ENCODE measurements around the gene SHC4.

Gene SHC4

DNA sequence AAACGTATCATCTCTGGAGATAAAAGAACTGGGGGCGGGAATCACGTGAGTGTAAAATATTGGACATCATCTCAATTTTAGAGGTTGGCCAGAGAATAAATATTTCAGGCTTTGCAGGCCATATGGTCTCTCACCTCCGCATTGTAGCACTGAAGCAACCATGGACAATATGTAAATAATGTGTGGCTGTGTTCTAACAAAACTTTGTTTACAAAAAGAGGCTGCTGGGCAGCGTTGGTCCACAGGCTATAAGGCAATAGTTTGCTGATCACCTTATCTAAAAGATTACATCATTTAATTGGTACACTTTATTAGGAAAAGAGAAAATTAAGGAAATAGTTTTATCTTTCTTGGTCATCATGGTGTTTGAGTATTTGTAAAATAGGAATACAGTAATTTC, 22.5 kb upstream of the SHC4 start:
- DNase-seq (ENCODE audit: low spot score): no peak

DNA sequence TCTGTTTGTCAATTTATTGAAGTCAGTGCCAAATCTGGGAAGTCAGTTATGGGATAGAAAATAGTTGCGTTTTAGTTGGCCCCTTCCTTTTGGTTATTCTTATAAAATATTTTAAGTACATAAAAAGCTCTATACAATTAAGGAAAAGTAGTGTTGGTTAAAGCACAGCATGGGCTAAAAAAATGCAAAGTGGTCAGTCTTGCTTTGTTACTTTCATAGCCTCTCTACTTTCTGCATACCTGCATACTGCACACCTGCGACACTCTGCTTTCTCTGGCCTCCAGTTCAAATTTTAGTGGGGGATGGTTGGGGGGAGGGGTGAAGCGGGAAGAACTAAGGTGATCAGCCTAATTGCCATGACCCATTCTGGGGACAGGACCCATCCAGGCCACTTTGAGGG, 21.8 kb upstream of the SHC4 start:
- no peak overlapping the region for H3K23ac ChIP-seq (ENCODE audit: low read depth, low read length, poor library complexity)
- peaks cover 0 to 27% of the 10 kb centered on the region in 2 donors for H3K36me3 ChIP-seq (replicated peaks in 1 of 2; ENCODE audit: control insufficient read depth in 2 of 2, insufficient read depth in 2 of 2, low read length in 2 of 2)
- no peak overlapping the region for H4K91ac ChIP-seq (ENCODE audit: low read depth, low read length, poor library complexity)
- H3K27ac ChIP-seq (replicated peaks; ENCODE audit: low read length): no peak overlapping the region
- H2BK12ac ChIP-seq (ENCODE audit: low read length): no peak overlapping the region
- WGBS, 2 donors (ENCODE audit: extremely low coverage in 2 of 2, insufficient read length in 2 of 2, insufficient replicate concordance in 1 of 2): no CpG with 5 or more reads among the region's 3 CpGs
- H2AFZ ChIP-seq (ENCODE audit: low read length): no peak overlapping the region
- no peak overlapping the region for H2BK120ac ChIP-seq (ENCODE audit: low read depth, low read length)
- H3K9me3 ChIP-seq (replicated peaks in 1 of 2; ENCODE audit: control insufficient read depth in 2 of 2, insufficient read depth in 1 of 2, low read depth in 1 of 2, low read length in 2 of 2): no peaks in the 10 kb centered on the region
- no peaks in the 10 kb centered on the region for H3K27me3 ChIP-seq (ENCODE audit: control insufficient read depth in 3 of 3, insufficient read depth in 3 of 3, low read depth in 1 of 3, low read length in 3 of 3)
- H3K4me2 ChIP-seq (ENCODE audit: insufficient read depth, low read length, poor library complexity, severe bottlenecking): no peak overlapping the region
- peaks cover 0 to 2% of the 10 kb centered on the region in 2 donors for H3K4me1 ChIP-seq (ENCODE audit: control insufficient read depth in 2 of 2, insufficient read depth in 1 of 2, low read depth in 1 of 2, low read length in 2 of 2)
- no peak overlapping the region for H2AK5ac ChIP-seq (ENCODE audit: low read depth, low read length)
- no peaks in the 10 kb centered on the region for H3K79me1 ChIP-seq (ENCODE audit: low read depth, low read length)
- H2BK15ac ChIP-seq (ENCODE audit: low read length): no peak overlapping the region
- H4K8ac ChIP-seq (ENCODE audit: low read depth, low read length): no peak overlapping the region
- no peak overlapping the region for H2BK5ac ChIP-seq (ENCODE audit: low read length)
- H3K4me3 ChIP-seq (ENCODE audit: low read length in 2 of 2): no peak overlapping the region
- no peak overlapping the region for H3K18ac ChIP-seq (ENCODE audit: low read length)
- H3K9ac ChIP-seq (ENCODE audit: low read depth, low read length, poor library complexity): no peak overlapping the region
- DNase-seq (ENCODE audit: low spot score): no peak
- no peak overlapping the region for H3K4ac ChIP-seq (ENCODE audit: low read length)
- H3K14ac ChIP-seq (ENCODE audit: low read length): no peak overlapping the region

More for the DNA sequence above, 22.5 kb upstream of the SHC4 start:
- Histone ChIP-seq H3K27ac (replicated peaks; ENCODE audit: low read length) (no peak overlapping the region), H3K36me3 (replicated peaks in 1 of 2; ENCODE audit: control insufficient read depth in 2 of 2, insufficient read depth in 2 of 2, low read length in 2 of 2) (peaks cover 0 to 33% of the 10 kb centered on the region in 2 donors), H3K27me3 (ENCODE audit: control insufficient read depth in 3 of 3, insufficient read depth in 3 of 3, low read depth in 1 of 3, low read length in 3 of 3) (no peaks in the 10 kb centered on the region), H3K23ac (ENCODE audit: low read depth, low read length, poor library complexity) (no peak overlapping the region), H3K4me3 (ENCODE audit: low read length in 2 of 2) (no peak overlapping the region), H2AK5ac (ENCODE audit: low read depth, low read length) (no peak overlapping the region), H3K79me1 (ENCODE audit: low read depth, low read length) (no peaks in the 10 kb centered on the region), H2BK120ac (ENCODE audit: low read depth, low read length) (no peak overlapping the region), H3K4me1 (ENCODE audit: control insufficient read depth in 2 of 2, insufficient read depth in 1 of 2, low read depth in 1 of 2, low read length in 2 of 2) (peaks cover 0 to 2% of the 10 kb centered on the region in 2 donors), H3K4me2 (ENCODE audit: insufficient read depth, low read length, poor library complexity, severe bottlenecking) (no peak overlapping the region), H2BK5ac (ENCODE audit: low read length) (no peak overlapping the region), H2AFZ (ENCODE audit: low read length) (no peak overlapping the region), H3K18ac (ENCODE audit: low read length) (no peak overlapping the region), H2BK15ac (ENCODE audit: low read length) (no peak overlapping the region), H3K4ac (ENCODE audit: low read length) (no peak overlapping the region), H3K14ac (ENCODE audit: low read length) (no peak overlapping the region), H2BK12ac (ENCODE audit: low read length) (no peak overlapping the region), H4K91ac (ENCODE audit: low read depth, low read length, poor library complexity) (no peak overlapping the region), H3K9me3 (replicated peaks in 1 of 2; ENCODE audit: control insufficient read depth in 2 of 2, insufficient read depth in 1 of 2, low read depth in 1 of 2, low read length in 2 of 2) (no peaks in the 10 kb centered on the region), H4K8ac (ENCODE audit: low read depth, low read length) (no peak overlapping the region), H3K9ac (ENCODE audit: low read depth, low read length, poor library complexity) (no peak overlapping the region)
- WGBS, 2 donors (ENCODE audit: extremely low coverage in 2 of 2, insufficient read length in 2 of 2, insufficient replicate concordance in 1 of 2): no CpG with 5 or more reads among the region's 5 CpGs

DNA sequence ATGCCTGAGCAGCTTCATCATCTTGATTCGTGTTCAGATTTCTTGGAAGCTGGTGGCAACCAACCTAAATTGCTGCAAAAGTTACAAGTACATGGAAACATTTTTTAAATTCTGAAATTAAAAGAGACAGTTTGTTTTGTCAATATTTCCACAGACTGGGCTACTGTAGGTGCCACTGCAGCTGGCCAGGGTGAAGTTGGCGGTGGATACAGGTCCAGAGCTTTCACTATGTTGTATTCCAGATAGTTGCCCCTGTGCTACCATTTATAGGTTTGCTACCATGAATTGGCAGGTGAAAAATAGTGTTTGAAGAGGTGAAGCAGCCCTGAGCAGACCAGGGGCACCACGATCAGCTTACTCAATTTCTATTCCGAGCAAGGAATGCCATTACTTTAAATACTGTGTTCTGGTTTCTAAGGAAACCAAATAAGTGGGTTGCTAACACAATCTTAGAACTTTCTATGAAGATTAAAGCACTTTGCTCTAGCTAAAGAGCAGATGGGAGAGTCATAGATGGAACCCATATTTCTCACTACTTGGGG, 21.2 kb upstream of the SHC4 start:
- no peaks in the 10 kb centered on the region for H3K9me3 ChIP-seq (replicated peaks in 1 of 2; ENCODE audit: control insufficient read depth in 2 of 2, insufficient read depth in 1 of 2, low read depth in 1 of 2, low read length in 2 of 2)
- H3K4me3 ChIP-seq (ENCODE audit: low read length in 2 of 2): no peak overlapping the region
- H2AFZ ChIP-seq (ENCODE audit: low read length): no peak overlapping the region
- no peaks in the 10 kb centered on the region for H3K27me3 ChIP-seq (ENCODE audit: control insufficient read depth in 3 of 3, insufficient read depth in 3 of 3, low read depth in 1 of 3, low read length in 3 of 3)
- no peak overlapping the region for H2AK5ac ChIP-seq (ENCODE audit: low read depth, low read length)
- H2BK5ac ChIP-seq (ENCODE audit: low read length): no peak overlapping the region
- no peaks in the 10 kb centered on the region for H3K79me1 ChIP-seq (ENCODE audit: low read depth, low read length)
- H3K4ac ChIP-seq (ENCODE audit: low read length): no peak overlapping the region
- H2BK12ac ChIP-seq (ENCODE audit: low read length): no peak overlapping the region
- DNase-seq (ENCODE audit: low spot score): no peak
- no CpG with 5 or more reads among the region's 4 CpGs for WGBS, 2 donors (ENCODE audit: extremely low coverage in 2 of 2, insufficient read length in 2 of 2, insufficient replicate concordance in 1 of 2)
- no peak overlapping the region for H3K27ac ChIP-seq (replicated peaks; ENCODE audit: low read length)
- no peak overlapping the region for H3K4me2 ChIP-seq (ENCODE audit: insufficient read depth, low read length, poor library complexity, severe bottlenecking)
- no peak overlapping the region for H3K23ac ChIP-seq (ENCODE audit: low read depth, low read length, poor library complexity)
- H4K91ac ChIP-seq (ENCODE audit: low read depth, low read length, poor library complexity): no peak overlapping the region
- no peak overlapping the region for H4K8ac ChIP-seq (ENCODE audit: low read depth, low read length)
- no peak overlapping the region for H3K14ac ChIP-seq (ENCODE audit: low read length)
- peaks cover 0 to 2% of the 10 kb centered on the region in 2 donors for H3K4me1 ChIP-seq (ENCODE audit: control insufficient read depth in 2 of 2, insufficient read depth in 1 of 2, low read depth in 1 of 2, low read length in 2 of 2)
- H2BK15ac ChIP-seq (ENCODE audit: low read length): no peak overlapping the region
- peaks cover 0 to 21% of the 10 kb centered on the region in 2 donors for H3K36me3 ChIP-seq (replicated peaks in 1 of 2; ENCODE audit: control insufficient read depth in 2 of 2, insufficient read depth in 2 of 2, low read length in 2 of 2)
- H2BK120ac ChIP-seq (ENCODE audit: low read depth, low read length): no peak overlapping the region
- H3K18ac ChIP-seq (ENCODE audit: low read length): no peak overlapping the region
- H3K9ac ChIP-seq (ENCODE audit: low read depth, low read length, poor library complexity): no peak overlapping the region

DNA sequence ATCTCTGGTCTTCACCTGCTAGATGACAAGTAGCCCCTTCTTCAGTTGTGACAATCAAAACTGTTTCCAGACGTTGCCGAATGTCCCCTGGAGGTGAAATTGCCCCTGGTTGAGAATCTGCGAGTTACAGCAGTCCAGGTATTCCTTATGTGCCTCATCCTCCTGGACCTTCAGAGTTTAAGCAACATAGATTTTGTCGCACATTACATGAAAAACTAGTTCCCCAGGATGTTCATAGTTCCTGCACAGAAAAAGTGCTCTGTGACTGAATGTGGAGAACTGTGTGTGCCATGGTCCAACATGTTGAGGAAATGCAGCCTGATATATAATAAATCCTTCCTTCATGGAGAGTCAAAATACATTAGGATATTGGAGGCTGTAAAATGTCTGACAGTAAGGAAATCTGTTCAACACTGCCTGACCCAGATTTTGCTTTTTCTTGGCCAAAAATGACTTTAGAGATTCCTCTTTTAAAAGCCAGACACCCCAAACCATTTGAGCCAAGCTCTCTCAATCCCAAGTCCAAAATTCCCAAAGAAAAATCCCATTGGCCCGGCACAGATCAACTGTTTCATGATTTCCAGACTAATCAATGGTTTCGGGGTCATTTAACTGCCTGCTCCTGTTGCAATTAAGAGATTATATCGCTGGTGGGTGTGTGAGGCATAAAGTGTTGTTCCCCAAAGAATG, 20.4 kb upstream of the SHC4 start:
- H3K4ac ChIP-seq (ENCODE audit: low read length): no peak overlapping the region
- H3K18ac ChIP-seq (ENCODE audit: low read length): no peak overlapping the region
- no CpG with 5 or more reads among the region's 7 CpGs for WGBS, 2 donors (ENCODE audit: extremely low coverage in 2 of 2, insufficient read length in 2 of 2, insufficient replicate concordance in 1 of 2)
- no peak overlapping the region for H3K9ac ChIP-seq (ENCODE audit: low read depth, low read length, poor library complexity)
- H3K27me3 ChIP-seq (ENCODE audit: control insufficient read depth in 3 of 3, insufficient read depth in 3 of 3, low read depth in 1 of 3, low read length in 3 of 3): no peaks in the 10 kb centered on the region
- H2BK5ac ChIP-seq (ENCODE audit: low read length): no peak overlapping the region
- no peak overlapping the region for H3K4me3 ChIP-seq (ENCODE audit: low read length in 2 of 2)
- no peak overlapping the region for H2AK5ac ChIP-seq (ENCODE audit: low read depth, low read length)
- no peak overlapping the region for H4K91ac ChIP-seq (ENCODE audit: low read depth, low read length, poor library complexity)
- no peak overlapping the region for H2BK12ac ChIP-seq (ENCODE audit: low read length)
- no peaks in the 10 kb centered on the region for H3K9me3 ChIP-seq (replicated peaks in 1 of 2; ENCODE audit: control insufficient read depth in 2 of 2, insufficient read depth in 1 of 2, low read depth in 1 of 2, low read length in 2 of 2)
- H3K27ac ChIP-seq (replicated peaks; ENCODE audit: low read length): no peak overlapping the region
- no peak overlapping the region for H3K23ac ChIP-seq (ENCODE audit: low read depth, low read length, poor library complexity)
- DNase-seq (ENCODE audit: low spot score): no peak
- H3K79me1 ChIP-seq (ENCODE audit: low read depth, low read length): no peaks in the 10 kb centered on the region
- H3K14ac ChIP-seq (ENCODE audit: low read length): no peak overlapping the region
- peaks cover 0 to 2% of the 10 kb centered on the region in 2 donors for H3K4me1 ChIP-seq (ENCODE audit: control insufficient read depth in 2 of 2, insufficient read depth in 1 of 2, low read depth in 1 of 2, low read length in 2 of 2)
- no peak overlapping the region for H2AFZ ChIP-seq (ENCODE audit: low read length)
- no peak overlapping the region for H2BK120ac ChIP-seq (ENCODE audit: low read depth, low read length)
- peaks cover 0 to 14% of the 10 kb centered on the region in 2 donors for H3K36me3 ChIP-seq (replicated peaks in 1 of 2; ENCODE audit: control insufficient read depth in 2 of 2, insufficient read depth in 2 of 2, low read length in 2 of 2)
- no peak overlapping the region for H3K4me2 ChIP-seq (ENCODE audit: insufficient read depth, low read length, poor library complexity, severe bottlenecking)
- no peak overlapping the region for H4K8ac ChIP-seq (ENCODE audit: low read depth, low read length)
- no peak overlapping the region for H2BK15ac ChIP-seq (ENCODE audit: low read length)
